OCI-M2 (cell line): Measurements from ENCODE around the gene RSRC2.
"Not testable (repeated sequence)": the region's sequence is repeated elsewhere in the genome, so short reads cannot be mapped to it uniquely, and the experiment has no call there.

Source experiments
- DNase-seq: peaks from one replicate; lab custom pipeline; 2025; ENCODE audit not compliant: unreplicated experiment; lab: John Stamatoyannopoulos, UW

RSRC2 gene

DNA sequence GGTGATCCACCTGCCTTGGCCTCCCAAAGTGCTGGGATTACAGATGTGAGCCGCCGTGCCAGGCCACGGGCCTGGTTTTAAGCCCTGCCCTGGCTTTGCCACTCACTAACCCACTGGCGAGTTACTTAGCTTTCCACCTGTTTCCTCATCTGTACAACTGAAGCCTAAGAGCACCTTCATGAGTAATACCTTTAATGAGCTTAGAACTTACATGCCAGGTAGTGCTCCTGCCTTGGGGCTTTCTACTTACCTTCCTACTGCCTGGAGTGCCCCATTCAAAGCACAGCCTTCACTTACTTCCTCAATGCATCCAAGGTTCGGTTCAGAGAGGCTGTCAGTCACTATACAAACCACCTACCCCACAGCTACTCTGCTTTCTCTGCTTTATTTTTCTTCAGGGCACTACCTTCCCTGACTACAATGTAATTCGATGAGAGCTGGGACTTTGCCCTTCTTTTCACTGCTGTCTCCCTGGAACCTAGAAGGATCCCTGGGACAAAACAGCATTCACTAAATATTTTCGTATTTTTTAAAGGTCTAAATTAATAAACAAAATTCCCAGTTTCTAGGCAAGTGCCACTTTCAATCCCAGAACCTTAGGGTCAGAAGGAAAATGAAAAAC is 39.8 kb downstream of the RSRC2 start:
- no peak for DNase-seq

DNA sequence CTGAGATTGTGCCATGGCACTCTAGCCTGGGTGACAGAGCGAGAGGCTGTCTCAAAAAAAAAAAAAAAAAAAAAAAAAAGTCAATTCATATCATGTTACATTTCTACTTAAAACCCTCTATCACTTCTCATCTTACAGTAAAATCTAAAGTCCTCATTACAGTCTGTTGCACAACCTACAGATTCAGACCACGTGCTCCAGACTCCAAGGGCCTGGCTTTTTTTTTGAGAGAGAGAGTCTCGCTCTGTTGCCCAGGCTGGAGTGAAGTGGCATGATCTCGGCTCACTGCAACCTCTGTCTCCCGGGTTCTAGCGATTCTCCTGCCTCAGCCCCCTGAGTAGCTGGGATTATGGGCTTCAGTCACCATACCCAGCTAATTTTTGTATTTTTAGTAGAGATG is 40.4 kb downstream of the RSRC2 start:
- not testable (repeated sequence) for DNase-seq

DNA sequence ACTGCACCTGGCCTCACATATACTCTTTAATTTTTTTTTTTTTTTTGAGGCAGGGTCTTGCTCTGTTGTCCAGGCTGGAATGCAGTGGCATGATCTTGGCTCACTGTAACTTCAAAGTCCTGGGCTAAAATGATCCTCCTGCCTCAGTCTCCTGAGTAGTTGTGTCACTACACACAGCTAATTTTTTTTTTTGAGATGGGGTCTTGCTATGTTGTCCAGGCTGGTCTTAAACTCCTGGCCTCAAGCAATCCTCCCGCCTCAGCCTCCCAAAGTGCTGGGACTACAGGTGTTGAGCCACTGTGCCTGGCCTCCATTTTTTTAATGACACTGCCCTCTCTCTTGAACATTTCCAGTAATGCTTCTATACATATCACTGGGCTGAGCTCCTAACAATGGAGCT is 42.4 kb downstream of the RSRC2 start:
- not testable (repeated sequence) for DNase-seq

DNA sequence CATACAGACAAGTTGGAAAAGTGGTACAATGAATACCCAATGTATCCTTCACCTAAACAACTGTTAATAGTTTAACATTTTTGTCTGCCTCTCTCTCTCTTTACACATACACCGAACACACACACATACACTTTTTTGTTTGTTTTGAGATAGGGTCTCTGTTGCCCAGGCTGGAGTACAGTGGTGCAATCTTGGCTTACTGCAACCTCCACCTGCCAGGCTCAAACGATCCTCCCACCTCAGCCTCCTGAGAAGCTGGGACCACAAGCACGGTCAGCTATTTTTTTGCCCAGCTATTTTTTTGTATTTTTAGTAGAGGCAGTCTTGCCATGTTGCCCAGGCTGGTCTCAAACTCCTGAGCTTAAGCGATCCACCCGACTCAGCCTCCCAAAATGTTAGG is 42.8 kb downstream of the RSRC2 start:
- no peak for DNase-seq

DNA sequence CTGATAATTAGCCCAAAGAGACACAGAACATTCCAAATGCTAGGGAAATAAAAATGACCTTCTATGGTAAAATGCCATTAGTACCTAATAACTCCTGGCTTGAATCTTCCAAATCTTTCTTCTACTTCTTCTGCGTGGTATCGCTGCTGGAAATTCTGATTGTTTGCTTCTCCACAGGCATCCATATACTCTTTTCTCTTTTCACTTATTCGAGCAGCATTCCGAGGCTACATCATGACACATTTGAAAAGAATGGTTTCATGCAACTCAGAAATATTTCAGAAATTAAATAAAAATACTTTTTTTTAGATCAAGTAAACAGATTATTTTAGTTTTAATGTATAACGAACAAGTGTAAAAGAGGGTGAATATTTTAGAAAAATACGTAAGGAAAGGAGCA is 44.9 kb downstream of the RSRC2 start:
- DNase-seq: no peak

DNA sequence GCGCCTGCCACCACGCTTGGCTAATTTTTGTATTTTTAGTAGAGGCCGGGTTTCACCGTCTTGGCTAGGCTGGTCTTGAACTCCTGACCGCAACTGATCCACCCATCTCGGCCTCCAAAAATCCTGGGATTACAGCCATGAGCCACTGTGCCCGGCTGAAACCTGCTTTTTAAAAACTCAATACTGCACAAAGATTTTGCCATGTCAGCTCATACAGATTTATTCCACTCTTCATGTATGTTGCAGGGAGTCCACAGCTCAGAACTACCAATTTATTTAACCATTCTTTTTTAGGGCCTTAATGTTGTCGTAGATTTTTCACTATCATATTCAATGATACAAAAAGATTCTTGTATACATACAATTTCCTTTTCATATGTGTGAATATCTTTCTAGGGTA is 46.0 kb downstream of the RSRC2 start:
- DNase-seq: no peak

DNA sequence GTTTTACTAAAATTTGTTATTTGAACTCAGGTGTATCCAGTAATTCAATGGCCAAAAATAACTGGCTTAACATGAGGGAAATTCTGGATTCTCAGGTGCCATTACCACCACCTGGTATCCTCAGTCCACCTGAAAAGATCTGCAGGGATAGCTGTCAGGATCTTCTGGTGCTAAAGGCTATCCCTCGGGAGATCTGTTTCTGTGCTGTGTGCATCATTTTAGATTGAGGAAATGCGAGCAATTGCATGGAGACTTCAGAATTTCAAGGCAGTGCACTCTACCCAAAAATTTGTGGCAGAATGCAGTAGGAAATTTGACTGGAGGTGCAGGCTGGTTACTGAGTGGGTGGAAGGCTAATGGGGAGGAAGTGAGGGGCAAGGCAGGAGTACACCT is 52.4 kb downstream of the RSRC2 start:
- no peak for DNase-seq

DNA sequence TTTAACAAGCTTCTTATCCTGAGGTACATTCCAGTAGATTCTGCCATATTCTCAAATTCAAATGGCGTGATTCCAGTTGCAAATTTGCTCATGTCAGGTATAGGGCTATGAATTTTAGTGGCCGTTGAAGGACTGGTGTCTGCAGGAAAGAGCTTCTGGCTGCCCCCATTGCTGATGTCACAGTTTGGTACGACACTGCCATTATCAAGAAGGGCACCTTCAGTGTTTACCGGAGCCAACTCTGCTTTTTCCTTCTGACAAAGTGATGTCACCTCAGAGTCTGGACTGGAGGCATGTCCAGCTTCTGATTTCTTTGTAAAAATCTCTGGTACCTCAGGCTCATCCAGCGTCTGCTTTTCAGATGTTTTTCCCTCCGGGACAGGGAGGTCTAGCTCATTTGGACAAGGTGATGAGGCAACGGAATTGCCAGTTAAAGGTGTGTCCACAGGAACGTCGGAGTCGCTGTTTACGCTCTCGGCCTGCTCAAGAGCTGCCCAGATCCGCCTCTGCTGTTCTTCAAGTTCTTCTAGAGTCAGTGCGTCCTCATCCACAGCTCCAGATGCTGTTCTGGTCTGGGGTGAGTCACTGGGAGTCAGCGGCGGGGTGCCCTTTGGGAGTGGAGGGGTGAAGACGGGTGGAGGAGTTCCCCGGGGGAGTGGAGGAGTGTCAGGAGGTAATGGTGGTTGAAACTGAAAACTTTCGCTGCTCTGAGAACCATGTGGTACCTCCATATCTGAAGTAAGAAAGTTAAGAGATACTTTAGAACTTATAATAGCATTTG is 53.0 kb downstream of the RSRC2 start:
- DNase-seq: no peak

DNA sequence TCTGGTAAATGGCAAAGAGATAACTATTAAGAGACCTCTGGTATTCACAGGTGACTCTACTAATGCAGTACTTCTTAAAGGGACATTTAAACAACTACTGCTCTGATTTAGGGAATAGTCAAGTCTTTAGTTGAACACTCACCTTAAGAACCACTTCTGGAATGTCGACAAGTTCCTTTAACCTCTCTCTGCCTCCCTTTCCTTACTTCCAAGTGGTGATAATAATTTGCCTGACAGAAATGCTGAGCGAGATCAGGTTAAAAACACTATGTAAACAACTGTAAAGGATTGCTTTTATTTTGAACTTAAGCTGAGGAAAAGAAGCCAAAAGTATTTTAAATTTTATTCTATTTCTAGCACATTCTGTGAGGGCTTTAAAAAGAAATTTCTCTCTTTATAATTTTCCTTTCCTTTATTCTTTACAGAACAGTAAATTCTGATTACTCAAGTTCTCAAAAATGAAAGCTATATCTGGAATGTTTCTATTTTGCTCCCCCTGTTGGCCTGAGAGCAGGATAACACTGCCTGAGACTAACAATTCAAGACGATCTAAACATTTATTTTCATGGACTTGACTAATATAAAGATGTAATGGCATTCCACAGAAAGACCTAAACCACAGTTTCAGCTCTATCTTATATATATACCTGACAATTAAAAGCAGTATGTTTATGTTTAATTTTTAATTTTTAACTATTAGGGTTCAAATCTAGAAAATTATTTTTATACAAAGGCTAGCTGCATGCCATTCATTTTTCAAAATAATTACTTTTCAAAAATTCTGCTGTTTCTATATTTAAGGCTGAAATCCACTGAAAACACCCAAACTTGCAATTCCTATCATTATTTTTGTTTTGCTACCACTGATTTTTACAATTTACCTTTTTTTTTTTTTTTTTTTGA is 55.2 kb downstream of the RSRC2 start:
- no peak for DNase-seq

DNA sequence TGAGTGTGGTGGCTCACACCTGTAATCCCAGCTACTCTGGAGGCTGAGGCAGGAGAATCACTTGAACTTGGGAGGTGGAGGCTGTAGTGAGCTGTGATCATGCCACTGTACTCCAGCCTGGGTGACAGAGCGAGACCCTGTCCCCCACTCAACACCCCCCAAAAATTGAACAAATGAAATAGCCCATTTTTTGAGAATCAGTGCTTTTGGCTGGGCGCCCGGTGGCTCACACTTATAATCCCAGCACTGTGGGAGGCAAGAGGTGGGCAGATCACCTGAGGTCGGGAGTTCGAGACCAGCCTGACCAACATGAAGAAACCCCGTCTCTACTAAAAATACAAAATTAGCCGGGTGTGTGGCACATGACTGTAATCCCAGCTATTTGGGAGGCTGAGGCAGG is 56.2 kb downstream of the RSRC2 start:
- DNase-seq: not testable (repeated sequence)

DNA sequence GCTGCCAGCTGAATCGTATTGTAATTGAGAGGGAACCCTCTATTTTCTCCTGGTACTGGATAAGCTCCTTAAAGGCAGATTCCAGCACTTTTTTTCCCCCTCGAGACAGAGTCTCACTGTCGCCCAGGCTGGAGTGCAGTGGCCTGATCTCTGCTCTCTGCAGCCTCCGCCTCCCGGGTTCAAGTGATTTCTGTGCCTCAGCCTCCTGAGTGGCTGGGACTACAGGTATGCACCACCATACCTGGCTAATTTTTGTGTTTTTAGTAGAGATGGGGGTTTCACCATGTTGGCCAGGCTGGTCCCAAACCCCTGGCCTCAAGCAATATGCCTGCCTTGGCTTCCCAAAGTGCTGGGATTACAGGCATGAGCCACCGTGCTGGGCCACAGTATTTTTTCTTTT is 56.9 kb downstream of the RSRC2 start:
- DNase-seq: not testable (repeated sequence)

DNA sequence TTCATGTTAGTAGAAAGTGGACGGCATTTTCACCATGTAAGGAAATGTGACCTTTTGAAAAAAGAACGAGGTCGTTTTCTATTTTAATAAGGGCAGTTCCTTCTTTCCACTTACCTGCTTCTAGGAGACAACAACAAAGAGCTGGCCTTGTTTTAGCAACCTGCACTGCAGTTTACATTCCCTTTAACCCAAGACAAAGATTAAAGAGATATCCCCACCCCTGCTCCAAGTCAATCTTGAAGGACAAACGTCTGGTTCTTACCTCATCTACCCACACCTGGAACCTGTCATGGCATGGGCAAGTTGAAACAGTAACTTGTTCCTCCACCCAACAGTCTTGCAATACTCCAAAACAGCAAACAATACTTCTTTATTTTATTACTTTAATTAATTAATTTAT is 58.8 kb downstream of the RSRC2 start:
- DNase-seq: no peak

DNA sequence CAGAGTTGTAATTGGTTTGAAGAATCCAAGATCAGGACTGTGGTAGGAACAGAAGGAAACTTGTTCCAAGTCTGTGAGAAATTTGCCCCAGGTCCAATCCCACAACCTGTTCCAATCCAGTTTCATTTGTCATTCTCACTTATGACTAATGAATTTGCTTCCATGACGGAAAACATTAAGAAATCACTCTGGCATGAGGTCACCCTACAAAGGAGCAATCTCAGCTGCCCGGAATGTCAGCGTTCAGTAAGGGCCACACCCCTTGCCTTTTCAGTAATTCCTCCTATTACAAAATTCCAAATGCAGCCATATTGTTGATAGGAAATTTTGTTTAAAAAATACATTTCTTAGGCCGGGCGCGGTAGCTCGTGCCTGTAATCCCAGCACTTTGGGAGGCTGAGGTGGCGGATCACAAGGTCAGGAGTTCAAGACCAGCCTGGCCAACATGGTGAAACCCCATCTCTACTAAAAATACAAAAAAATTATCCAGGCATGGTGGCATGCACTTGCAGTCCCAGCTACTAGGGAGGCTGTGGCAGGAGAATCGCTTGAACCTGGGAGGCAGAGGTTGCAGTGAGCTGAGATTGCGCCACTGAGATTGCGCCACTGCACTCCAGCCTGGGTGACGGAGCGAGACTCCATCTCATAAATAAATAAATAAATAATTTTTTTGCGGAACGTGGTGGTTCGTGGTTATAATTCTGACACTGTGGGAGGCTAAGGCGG is 62.3 kb downstream of the RSRC2 start:
- DNase-seq: not testable (repeated sequence)

DNA sequence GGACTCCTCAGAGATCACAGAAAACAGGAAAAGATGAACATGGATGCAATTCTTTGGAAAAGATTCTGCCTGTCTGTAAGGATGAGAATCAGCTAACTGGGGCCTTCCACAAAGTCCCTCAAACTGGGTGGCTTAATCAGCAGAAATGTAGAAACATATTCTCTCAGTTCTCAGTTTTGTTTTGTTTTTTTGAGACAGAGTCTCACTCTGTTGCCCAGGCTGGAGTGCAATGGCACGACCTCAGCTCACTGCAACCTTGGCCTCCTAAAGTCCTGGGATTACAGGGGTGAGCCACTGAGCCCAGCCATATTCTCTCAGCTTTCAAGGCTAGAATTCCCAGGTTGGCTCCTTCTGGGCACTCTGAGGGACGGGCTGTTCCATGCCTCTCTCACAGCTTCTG is 66.1 kb downstream of the RSRC2 start:
- DNase-seq: no peak

DNA sequence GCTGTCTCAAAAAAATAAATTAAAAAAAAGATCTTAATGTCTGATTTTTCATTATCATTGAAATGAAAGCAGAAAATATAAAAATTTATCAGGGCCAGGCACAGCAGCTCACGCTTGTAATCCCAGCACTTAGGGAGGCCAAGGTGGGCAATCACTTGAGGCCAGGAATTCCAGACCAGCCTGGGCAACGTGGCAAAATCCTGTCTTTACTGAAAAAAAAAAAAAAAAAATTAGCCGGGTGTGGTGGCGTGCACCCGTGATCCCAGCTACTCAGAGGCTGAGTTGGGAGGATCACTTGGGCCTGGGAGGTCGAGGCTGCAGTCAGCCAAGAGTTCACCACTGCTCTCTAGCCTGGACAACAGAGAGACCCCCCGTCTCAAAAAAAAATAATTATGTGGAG is 66.7 kb downstream of the RSRC2 start:
- DNase-seq: no peak

DNA sequence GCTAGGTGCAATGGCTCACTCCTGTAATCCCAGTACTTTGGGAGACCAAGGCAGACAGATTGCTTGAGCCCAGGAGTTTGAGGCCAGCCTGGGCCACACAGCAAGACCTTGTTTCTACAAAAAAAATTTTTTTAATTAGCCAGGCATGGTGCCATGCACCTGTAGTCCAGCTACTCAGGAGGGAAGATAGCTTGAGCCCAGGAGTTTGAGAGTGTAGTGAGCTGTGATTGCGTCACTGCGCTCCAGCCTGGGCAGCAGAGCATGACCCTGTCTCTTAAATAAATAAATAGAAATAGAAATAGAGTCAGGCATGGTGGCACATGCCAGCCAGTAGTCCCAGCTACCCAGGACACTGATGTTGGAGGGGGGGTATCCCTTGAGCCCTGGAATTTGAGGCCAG is 67.5 kb downstream of the RSRC2 start:
- no peak for DNase-seq

DNA sequence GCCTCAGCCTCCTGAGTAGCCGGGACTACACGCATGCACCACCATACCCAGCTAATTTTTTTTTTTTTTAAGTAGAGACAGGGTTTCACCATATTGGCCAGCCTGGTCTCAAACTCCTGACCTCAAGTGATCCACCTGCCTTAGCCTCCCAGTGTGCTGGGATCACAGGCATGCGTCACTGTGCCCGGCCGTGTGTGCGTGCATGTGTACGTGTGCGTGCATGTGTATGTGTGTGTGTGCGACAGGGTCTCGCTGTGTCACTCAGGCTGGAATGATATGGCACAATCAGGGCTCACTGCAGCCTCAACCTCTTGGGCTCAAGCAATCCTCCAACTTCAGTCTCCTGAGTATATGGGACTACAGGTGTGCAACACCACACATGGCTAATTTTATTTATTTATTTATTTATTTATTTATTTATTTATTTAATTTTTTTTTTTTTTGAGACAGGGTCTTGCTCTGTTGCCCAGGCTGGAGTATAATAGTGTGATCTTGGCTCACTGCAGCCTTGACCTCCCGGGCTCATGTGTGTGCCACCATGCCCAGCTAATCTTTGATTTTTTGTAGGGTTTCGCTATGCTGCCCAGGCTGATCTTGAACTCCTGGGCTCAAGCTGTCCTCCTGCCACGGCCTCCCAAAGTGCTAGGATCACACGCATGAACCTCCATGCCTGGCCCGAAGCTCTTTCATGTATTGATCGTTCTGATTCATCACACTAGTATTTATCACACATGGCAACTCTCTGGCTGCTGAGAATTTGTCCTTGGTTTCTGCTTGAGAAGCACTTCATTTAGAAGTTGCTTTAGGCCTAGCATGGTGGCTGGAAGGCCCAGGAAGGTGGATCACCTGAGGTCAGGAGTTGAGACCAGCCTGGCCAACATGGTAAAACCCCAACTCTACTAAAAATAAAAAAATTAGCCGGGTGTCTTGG is 68.4 kb downstream of the RSRC2 start:
- no peak for DNase-seq

DNA sequence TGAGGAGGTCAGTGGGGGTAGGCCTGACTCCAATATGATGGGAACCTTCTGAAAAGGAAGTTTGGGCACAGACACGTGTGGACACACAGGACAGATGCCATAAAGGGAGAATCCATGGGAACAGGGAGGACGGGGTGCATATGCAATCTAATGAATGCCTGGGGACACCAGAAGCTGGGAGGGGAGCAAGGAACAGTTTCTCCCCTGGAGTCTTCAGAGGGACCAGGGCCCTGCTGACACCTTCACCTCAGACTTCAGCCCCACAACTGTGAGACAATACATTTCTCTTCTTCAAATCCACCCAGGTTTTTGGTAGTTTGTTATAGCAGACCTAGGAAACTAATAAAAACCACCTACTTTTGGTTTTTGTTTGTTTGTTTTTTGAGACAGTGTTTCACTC is 69.1 kb downstream of the RSRC2 start:
- DNase-seq: no peak

DNA sequence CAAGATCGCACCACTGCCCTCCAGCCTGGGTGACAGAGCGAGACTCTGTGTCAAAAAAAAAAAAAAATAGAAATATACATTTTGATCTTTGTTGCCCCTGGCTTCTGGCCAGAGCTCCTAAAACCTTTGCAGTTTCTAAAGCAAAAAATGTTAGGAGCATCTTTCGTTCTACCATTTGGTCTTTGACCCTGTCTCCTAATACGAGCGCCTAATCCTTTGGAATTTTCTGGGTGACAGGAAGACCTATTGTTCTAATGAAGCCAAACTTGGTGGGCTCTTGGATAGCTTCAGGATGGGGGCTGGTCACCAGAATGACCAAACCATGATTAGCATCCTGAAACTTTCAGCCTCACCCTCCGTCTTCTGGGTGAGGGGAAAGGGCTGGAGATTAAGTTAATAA is 72.0 kb downstream of the RSRC2 start:
- no peak for DNase-seq

DNA sequence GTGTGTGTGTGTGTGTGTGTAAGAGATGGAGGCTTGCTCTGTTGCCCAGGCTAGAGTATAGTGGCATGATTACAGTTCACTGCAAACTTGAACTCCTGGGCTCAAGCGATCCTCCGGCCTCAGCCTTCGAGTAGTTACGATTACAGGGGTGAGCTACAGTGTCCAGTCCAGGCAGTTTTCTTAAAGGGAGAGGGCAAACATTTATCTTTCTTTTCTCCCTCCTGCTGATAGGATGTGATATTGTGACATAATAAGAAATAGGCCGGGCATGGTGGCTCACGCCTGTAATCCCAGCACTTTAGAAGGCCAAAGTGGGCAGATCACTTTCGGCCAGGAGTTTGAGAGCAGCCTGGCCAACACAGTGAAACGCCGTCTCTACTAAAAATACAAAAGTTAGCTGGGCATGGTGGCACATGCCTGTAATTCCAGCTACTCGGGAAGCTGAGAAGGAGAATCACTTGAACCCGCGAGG is 72.5 kb downstream of the RSRC2 start:
- DNase-seq: no peak
